ENCODE data around the gene MAX. TPM values are rescaled to one million over a fixed set of nuclear protein-coding genes. Genes with fewer than 3 reads are reported as not detected.
A peak's percentile ranks its signal among the peaks of the same experiment; 100 is the strongest.

The MAX gene
- total and polyA plus RNA-seq, 9 of the 15 experiments (the other 6 are each of a cell fraction or from before 2014, with no cell fraction given): 15.4 to 96.5 (median 51.6) TPM

- no peak for TF ChIP-seq MITF (IDR thresholded peaks at IDR 0.05)
- no peak for TF ChIP-seq EP300 (IDR thresholded peaks at IDR 0.05; ENCODE audit: low read length)
- no peak for TF ChIP-seq HEY1 (CRISPR knock-in tag; IDR thresholded peaks at IDR 0.05; ENCODE audit: borderline replicate concordance)
- TF ChIP-seq ZNF584 (CRISPR knock-in tag; IDR thresholded peaks at IDR 0.05; ENCODE audit: low read depth): no peak
- TF ChIP-seq SUPT5H (IDR thresholded peaks at IDR 0.05): peak; percentile 75
- TF ChIP-seq ELK3 (CRISPR knock-in tag; IDR thresholded peaks at IDR 0.05): no peak
- TF ChIP-seq REST (IDR thresholded peaks at IDR 0.05; ENCODE audit: borderline replicate concordance): peak; percentile 79
- no peak for TF ChIP-seq REST (CRISPR knock-in tag; IDR thresholded peaks at IDR 0.05; ENCODE audit: low read depth)
- TF ChIP-seq ZNF282 (CRISPR knock-in tag; IDR thresholded peaks at IDR 0.05): no peak
- peak; percentile 97 for TF ChIP-seq CXXC5 (CRISPR knock-in tag; IDR thresholded peaks at IDR 0.05)
- TF ChIP-seq DLX4 (CRISPR knock-in tag; IDR thresholded peaks at IDR 0.05): no peak
These were observed at the start of gene MAX (continued) for GRCh38 chr14:65102441-65103149.

Measured in K562 (cell line).